DOHH2 (cell line): Measurements from ENCODE around the gene MDFI.

Experiments used
- EZH2phosphoT487 ChIP-seq: fragments of 200-600 bp; sonication (generic); IDR thresholded peaks from 2 replicates; pipeline ENCODE4 v1.6.1; 2017; ENCODE audit warnings: borderline replicate concordance, mild to moderate bottlenecking, antibody characterized with exemption, low read length, moderate library complexity, mixed read lengths
- TF ChIP-seq, protein P1 (sequence below): fragments of 200-600 bp; sonication (generic); IDR thresholded peaks from one replicate; pipeline ENCODE4 v1.5.1; 2014; ENCODE audit warnings: antibody characterized with exemption, mild to moderate bottlenecking, low read depth, low read length; ENCODE audit not compliant: poor library complexity, severe bottlenecking

DNA sequence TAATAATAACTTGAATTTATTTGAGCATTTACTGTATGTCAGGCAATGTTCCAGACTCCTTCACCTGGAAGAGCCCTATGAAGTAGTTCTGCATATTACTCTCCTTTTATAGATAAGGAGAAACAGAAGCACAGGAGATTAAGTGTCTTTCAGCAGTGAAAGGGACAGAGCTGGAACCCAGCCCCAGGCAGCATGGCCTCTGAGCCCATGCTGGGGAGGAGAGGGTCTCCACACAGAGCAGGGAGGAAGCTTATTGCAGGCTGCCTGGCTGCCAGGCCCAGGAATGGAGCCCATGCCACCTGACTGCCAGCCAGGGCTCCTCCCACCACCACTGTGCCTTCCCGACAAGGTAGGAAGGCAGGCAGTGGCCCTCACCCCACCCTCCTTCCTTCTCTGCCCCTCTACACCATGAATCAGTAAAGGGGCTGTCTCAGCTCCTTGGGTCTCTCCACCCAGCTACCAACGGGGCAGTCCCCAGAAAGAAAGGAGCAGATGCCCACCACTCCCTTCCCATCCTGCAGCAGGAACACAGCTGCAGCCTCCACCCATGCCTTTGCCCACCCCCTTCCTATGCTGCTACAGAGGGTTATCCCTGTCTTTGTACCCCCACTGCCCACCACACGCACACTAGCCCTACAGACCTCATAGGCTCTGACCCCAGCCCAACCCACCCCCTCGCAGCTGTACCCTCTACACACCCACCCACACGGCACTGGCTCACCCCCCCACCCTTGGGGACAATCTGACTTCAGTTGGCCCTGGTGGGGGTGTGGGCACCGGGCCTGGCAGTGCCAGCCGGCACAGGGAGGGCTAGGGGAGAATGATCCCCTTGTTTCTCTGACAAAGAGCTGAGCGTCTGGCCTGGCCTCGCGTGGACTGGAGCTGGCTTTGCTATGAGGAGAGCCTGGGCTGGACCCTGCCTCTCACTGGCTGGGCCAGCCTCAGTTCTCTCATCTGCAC, 55.3 kb downstream of the MDFI start:
- TF ChIP-seq, protein P1, sequence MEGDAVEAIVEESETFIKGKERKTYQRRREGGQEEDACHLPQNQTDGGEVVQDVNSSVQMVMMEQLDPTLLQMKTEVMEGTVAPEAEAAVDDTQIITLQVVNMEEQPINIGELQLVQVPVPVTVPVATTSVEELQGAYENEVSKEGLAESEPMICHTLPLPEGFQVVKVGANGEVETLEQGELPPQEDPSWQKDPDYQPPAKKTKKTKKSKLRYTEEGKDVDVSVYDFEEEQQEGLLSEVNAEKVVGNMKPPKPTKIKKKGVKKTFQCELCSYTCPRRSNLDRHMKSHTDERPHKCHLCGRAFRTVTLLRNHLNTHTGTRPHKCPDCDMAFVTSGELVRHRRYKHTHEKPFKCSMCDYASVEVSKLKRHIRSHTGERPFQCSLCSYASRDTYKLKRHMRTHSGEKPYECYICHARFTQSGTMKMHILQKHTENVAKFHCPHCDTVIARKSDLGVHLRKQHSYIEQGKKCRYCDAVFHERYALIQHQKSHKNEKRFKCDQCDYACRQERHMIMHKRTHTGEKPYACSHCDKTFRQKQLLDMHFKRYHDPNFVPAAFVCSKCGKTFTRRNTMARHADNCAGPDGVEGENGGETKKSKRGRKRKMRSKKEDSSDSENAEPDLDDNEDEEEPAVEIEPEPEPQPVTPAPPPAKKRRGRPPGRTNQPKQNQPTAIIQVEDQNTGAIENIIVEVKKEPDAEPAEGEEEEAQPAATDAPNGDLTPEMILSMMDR, result no peak
- no peak for TF ChIP-seq EZH2phosphoT487
